Loucy (cell line): ENCODE data around the gene TMEM81.

ENCODE experiments used
- H2AFZ ChIP-seq: fragments of 200-600 bp; sonication (generic); 2 replicates; pipeline ENCODE4 v1.6.0; 2016; ENCODE audit warnings: antibody characterized with exemption, mild to moderate bottlenecking, low read length, moderate library complexity
- H3F3A ChIP-seq: fragments of 200-600 bp; 2 replicates; pipeline ENCODE4 v1.6.0; 2016; ENCODE audit warnings: antibody characterized with exemption, low read depth, mild to moderate bottlenecking
- H3K27me3 ChIP-seq: fragments of 200-600 bp; sonication (generic); 2 replicates; pipeline ENCODE4 v1.6.1; 2014; ENCODE audit warnings: low read length, mild to moderate bottlenecking; ENCODE audit not compliant: insufficient read depth, poor library complexity, severe bottlenecking
- H3K36me3 ChIP-seq: fragments of 200-600 bp; sonication (generic); 2 replicates; pipeline ENCODE4 v1.6.1; 2016; ENCODE audit warnings: low read length; ENCODE audit not compliant: insufficient read depth
- H3K4me1 ChIP-seq: fragments of 200-600 bp; sonication (generic); 2 replicates; pipeline ENCODE4 v1.5.1; 2014; ENCODE audit warnings: low read length, mild to moderate bottlenecking; ENCODE audit not compliant: insufficient read depth, poor library complexity, severe bottlenecking
- H3K4me2 ChIP-seq: fragments of 200-600 bp; sonication (generic); 2 replicates; pipeline ENCODE4 v1.6.0; 2014; ENCODE audit warnings: antibody characterized with exemption, low read length, low read depth, mild to moderate bottlenecking; ENCODE audit not compliant: poor library complexity, severe bottlenecking
- H3K4me3 ChIP-seq: fragments of 200-600 bp; sonication (generic); 2 replicates; pipeline ENCODE4 v1.5.1; 2014; ENCODE audit warnings: low read length, mild to moderate bottlenecking, mixed read lengths; ENCODE audit not compliant: poor library complexity, severe bottlenecking
- H3K79me2 ChIP-seq: fragments of 200-600 bp; sonication (generic); 2 replicates; pipeline ENCODE4 v1.6.1; 2014; ENCODE audit warnings: low read length; ENCODE audit not compliant: insufficient read depth
- H3K9ac ChIP-seq: fragments of 200-600 bp; sonication (generic); 2 replicates; pipeline ENCODE4 v1.6.0; 2014; ENCODE audit warnings: mild to moderate bottlenecking, low read depth, low read length, moderate library complexity; ENCODE audit not compliant: poor library complexity, severe bottlenecking
- H3K9me2 ChIP-seq: fragments of 200-600 bp; sonication (generic); replicated peaks from 2 replicates; pipeline ENCODE4 v1.6.1; 2016; ENCODE audit warnings: low read depth, low read length, mixed read lengths
- H3K9me3 ChIP-seq: fragments of 200-600 bp; sonication (generic); 2 replicates; pipeline ENCODE4 v1.6.1; 2014; ENCODE audit warnings: mild to moderate bottlenecking, antibody characterized with exemption, low read length, low read depth; ENCODE audit not compliant: insufficient read depth
- H4K20me1 ChIP-seq: fragments of 200-600 bp; sonication (generic); 2 replicates; pipeline ENCODE4 v1.6.0; 2014; ENCODE audit warnings: antibody characterized with exemption, low read length, mild to moderate bottlenecking; ENCODE audit not compliant: insufficient read depth, poor library complexity, severe bottlenecking
- CTCF ChIP-seq: fragments of 200-600 bp; sonication (generic); conservative IDR thresholded peaks from 2 replicates; pipeline ENCODE4 v1.5.1; 2014; ENCODE audit warnings: mild to moderate bottlenecking, antibody characterized with exemption, low read length
- EZH2phosphoT487 ChIP-seq: fragments of 200-600 bp; IDR thresholded peaks from 2 replicates; pipeline ENCODE4 v1.6.1; 2018; ENCODE audit warnings: antibody characterized with exemption, mild to moderate bottlenecking, moderate library complexity, borderline replicate concordance

TMEM81 gene

GRCh38 chr1:205122489-205122882 lies 38.2 kb upstream of the TMEM81 start:
- H3K36me3 ChIP-seq = no peaks in the 10 kb centered on the region

GRCh38 chr1:205121660-205122488 lies 37.6 kb upstream of the TMEM81 start, which contains the start of gene RBBP5:
Gene RBBP5, minus strand, starts transcription at chr1:205121978. Its CDS starts 105 bp downstream, at chr1:205121873.
- Histone ChIP-seq H3K9me3 (no peaks in the 10 kb centered on the region), H3K4me1 (peaks cover 38% of the 10 kb centered on the region)
- TF ChIP-seq EZH2phosphoT487 = no peak
- TF ChIP-seq CTCF = peak; percentile 80

More at GRCh38 chr1:205122489-205122882, 38.2 kb upstream of the TMEM81 start:
- Histone ChIP-seq H3K9ac (peak overlapping the region; percentile 96), H2AFZ (peak overlapping the region; percentile 97), H4K20me1 (peaks cover 38% of the 10 kb centered on the region), H3K27me3 (no peaks in the 10 kb centered on the region), H3K9me2 (no peaks in the 10 kb centered on the region), H3K4me3 (peak overlapping the region; percentile 100), H3K4me2 (peak overlapping the region; percentile 93), H3K79me2 (peaks cover 42% of the 10 kb centered on the region), H3K4me1 (peaks cover 38% of the 10 kb centered on the region), H3K9me3 (no peaks in the 10 kb centered on the region), H3F3A (peaks cover 3% of the 10 kb centered on the region; the same call in 1 of the 2 replicates)
- TF ChIP-seq CTCF (peak; percentile 30; the same call in 1 of the 2 replicates), EZH2phosphoT487 (no peak)

GRCh38 chr1:205118752-205119151 lies 34.5 kb upstream of the TMEM81 start:
- Histone ChIP-seq H3F3A (peaks cover 3% of the 10 kb centered on the region; the same call in 1 of the 2 replicates), H3K79me2 (peaks cover 70% of the 10 kb centered on the region), H3K4me3 (peak overlapping the region; percentile 100), H4K20me1 (peaks cover 44% of the 10 kb centered on the region), H3K4me2 (peak overlapping the region; percentile 93), H3K9me2 (no peaks in the 10 kb centered on the region), H3K27me3 (no peaks in the 10 kb centered on the region), H3K4me1 (peaks cover 43% of the 10 kb centered on the region), H2AFZ (no peak overlapping the region), H3K9ac (peak overlapping the region; percentile 96), H3K9me3 (no peaks in the 10 kb centered on the region), H3K36me3 (peaks cover 16% of the 10 kb centered on the region; the same call in 1 of the 2 replicates)
- TF ChIP-seq EZH2phosphoT487 (no peak), CTCF (no peak)

More at GRCh38 chr1:205121660-205122488, 37.6 kb upstream of the TMEM81 start, which contains the start of gene RBBP5:
- no peaks in the 10 kb centered on the region for H3K9me2 ChIP-seq
- H3K4me3 ChIP-seq = peak within 1 kb of the TSS; percentile 100
- peak within 1 kb of the TSS; percentile 93 for H3K4me2 ChIP-seq
- H4K20me1 ChIP-seq = peaks cover 38% of the 10 kb centered on the region
- no peaks in the 10 kb centered on the region for H3K27me3 ChIP-seq
- H3F3A ChIP-seq = peaks cover 3% of the 10 kb centered on the region; the same call in 1 of the 2 replicates
- peaks cover 46% of the 10 kb centered on the region for H3K79me2 ChIP-seq
- H3K36me3 ChIP-seq = no peaks in the 10 kb centered on the region
- H2AFZ ChIP-seq = peak within 1 kb of the TSS; percentile 97
- peak within 1 kb of the TSS; percentile 96 for H3K9ac ChIP-seq
